ENCODE data around the gene CREG1.
"Not testable (repeated sequence)": the region's sequence is repeated elsewhere in the genome, so short reads cannot be mapped to it uniquely, and the experiment has no call there.

CREG1 gene

DNA sequence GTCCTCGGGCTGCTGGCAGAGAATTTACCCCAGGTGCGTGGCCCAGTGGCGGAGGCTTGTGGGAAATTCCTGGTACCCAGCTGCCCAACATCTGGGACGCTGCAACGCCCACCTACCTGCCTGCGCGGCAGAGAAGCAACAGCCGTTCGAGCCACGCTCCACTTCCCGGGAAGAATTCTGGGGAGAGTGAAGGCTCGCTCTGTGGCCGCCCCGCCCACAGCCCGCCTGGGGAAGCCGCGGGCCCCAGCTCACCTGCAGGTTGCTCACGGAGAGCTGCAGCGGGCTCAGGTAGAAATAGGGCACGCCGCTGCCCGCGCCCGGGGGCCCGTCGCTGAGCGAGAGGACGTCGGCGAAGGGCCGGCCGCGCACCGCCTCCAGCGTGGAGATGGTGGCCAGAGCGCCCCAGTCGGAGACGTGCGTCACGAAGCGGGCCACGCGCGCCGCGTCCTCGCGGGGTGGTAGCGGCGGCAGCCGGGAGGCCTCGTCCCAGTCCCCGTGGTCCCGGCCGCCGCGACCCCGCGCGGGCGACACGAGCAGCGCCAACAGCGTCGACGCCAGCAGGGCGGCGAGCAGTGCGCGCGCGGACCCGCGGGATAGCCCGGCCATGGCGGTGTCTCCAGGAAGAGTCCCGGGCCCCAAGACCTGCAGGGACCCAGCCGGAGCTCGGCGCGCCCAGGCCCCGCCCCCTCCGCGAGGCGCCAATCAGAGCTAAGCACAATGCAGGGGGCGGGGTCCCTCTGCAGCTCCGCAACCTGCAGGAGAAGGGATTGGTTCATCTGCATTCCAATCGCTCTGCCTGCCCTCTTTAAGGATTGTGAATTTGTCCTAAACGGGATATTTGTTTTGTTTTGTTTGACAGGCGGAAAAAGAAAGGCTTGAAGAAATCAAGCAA is at the start of gene CREG1:
Gene CREG1 (minus strand): TSS at position 627 of the 892 bp plus-strand sequence.
- peak; percentile 91 to 92 for DNase-seq

GRCh38 chr1:167602840-167603239 is 49.3 kb upstream of the CREG1 start:
- DNase-seq, result no peak

DNA sequence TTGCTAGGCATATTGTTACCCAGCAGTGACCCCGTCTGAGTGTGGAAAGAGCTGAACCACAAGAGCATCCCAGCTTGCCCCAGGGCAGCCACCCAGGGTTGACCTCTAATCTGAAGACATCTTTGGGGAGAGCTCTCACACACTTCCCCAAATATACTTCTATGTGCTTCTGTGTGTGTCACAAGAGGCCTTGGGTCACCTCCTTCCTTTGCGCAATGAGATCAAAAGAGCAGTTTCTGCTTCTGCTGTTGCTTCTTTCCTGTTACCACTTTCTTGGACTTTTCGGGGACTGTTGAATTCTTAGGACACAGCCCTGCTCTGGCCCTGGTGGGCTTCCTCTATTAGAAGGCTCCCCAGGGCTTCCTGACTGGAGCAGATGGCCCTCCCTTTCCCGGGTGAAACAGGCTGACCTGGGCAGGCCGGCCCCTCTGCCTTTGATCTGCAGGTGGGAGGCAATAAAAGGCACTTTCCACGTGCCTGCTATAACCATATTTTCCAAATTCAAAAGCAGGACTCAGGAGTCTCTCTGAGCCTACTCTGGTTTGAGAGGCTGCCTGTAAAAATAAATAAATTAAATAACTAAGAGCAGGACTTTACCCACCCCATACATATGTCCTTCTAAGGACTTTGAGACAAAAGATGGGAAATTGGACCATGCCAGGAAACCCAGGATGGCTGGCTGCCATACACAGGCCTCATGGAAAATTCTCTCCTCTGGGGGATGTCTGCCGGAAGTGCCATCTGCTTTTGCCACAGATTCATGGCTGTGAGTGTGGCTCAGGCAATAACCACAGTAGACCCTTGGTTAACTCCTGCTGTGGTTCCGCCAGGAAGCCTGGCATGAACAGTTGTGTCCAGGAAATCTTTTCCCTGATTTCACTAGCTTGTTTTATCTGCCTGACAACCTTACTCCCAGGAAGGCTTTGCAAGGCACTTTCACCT is 48.2 kb upstream of the CREG1 start:
- DNase-seq, result peak in 1 of 2 experiments; percentile 24

DNA sequence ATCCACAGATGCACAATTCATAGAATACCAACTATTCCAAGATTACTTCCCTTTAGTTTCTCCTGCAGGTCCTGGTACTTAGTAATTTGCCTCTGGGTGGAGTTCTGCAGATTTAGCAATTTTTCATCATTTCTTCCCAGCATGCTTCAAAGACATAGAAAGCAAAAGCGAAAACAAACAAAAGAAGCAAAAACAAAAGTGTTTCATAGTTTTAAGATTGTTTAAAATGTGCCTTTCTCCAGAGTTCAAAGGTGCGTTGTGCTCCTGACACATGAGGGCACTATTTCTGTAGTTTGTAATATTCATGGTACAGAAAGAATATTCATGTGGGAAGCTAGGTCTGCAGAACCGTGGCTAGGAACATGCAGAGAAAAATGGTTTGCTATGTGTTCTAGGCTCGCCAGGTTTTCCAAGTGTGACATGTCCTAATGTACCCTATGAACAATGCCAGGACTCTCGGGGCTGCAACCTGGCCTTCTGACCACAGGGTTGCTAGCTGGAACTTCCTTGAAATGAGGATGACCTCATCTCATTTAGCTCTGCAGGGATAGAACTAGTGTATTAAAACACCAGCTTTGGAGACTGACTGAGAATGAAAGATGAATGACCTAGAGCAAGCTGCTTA is 46.5 kb upstream of the CREG1 start:
- DNase-seq, result peak; percentile 26 to 40

GRCh38 chr1:167594822-167595221 is 41.3 kb upstream of the CREG1 start:
- no peak for DNase-seq

DNA sequence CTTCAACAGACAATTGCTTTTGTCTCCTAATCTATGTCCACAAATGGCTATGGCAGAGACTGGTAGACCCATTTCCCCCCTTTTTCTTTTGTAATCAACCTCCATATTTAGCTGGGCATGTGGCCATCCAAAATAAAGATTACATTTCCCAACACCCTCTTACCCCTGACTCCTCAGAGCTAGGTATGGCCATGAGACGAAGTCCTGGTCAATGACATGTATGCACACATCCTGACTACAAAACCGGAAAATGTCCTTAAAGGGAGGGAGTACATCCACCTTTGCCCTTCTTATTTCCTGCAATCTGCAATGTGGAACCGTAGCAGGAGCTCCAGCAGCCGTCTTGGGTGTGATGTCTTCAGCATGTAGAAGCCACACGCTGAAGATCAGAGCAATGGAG is 40.3 kb upstream of the CREG1 start:
- DNase-seq, result no peak

GRCh38 chr1:167592475-167592874 is 38.9 kb upstream of the CREG1 start:
- no peak for DNase-seq

DNA sequence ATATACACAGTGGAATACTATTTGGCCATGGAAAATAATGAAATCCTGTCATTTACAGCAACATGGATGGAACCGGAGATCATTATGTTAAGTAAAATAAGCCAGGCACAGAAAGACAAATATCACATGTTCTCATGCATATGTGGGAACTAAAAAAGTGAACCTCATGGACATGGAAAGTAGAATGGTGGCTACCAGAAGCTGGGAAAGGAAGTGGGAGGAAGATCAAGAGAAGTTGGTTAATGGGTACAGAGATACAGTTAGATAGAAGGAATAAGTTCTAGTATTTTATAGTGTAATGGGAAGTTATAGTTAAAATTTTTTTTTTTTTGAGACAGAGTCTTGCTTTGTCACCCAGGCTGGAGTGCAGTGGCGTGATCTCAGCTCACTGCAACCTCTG is 34.8 kb upstream of the CREG1 start:
- no peak for DNase-seq

GRCh38 chr1:167587872-167588271 is 34.3 kb upstream of the CREG1 start:
- no peak for DNase-seq

DNA sequence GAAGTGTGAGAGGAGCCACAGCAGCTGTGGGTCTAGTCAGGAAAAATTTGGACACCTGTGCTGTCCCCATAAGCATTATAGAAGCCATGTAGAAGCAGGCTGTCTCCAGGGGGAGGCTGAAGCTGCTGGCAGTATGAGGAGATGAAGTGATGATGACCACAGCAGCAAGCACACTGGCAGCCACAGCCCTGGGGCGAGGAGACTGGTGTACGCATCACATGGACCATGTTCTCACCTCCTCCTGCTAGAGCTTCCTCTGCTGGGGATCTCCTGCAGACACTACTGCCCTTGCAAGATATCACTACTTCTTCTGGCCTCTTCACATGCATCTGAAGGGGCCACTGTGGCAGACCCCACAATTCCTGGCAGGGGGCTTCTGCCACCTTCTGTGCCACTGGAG is 33.8 kb upstream of the CREG1 start:
- DNase-seq, result no peak

GRCh38 chr1:167584581-167584980 is 31.0 kb upstream of the CREG1 start:
- DNase-seq, result no peak

DNA sequence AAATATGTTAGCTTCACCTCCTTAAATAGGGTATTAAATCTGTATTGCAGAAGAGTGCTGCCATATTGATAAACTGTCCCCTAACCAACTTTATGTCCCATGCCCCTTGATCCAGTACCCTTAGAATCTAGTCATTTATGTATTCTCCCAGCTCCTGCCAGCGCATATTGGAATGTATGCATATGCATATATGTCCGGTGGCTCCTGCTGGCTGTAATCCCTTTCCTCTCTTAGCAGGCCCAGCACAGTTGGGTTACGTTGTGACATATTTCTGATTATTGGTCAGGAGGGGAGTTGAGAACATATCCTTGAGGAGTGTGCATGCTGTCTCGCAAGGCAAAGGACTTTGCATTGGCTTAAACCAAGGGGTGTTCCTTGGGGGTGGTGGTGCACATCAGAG is 29.2 kb upstream of the CREG1 start:
- DNase-seq, result no peak

DNA sequence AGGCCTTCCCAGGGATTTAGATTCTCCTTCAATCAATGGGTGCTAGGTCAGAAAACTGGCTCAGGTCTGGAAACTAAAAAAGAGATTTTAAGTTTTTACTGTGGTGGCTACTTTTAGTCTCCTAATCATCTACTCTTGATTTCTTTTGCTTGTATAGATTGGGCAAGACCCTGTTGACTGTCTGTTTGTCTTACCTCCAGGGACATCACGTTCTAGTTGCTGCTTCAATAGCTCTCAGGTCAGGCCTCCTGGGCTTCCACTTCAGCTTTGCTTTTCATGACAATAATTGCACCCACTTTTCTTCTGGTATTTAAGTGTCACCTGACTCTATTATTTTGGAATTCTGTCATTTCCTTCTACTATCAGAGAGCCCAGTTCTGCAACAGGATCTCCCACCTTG is 28.5 kb upstream of the CREG1 start:
- DNase-seq, result no peak

GRCh38 chr1:167579986-167580385 is 26.4 kb upstream of the CREG1 start:
- DNase-seq, result no peak

GRCh38 chr1:167578939-167579521 is 25.5 kb upstream of the CREG1 start:
- no peak for DNase-seq

DNA sequence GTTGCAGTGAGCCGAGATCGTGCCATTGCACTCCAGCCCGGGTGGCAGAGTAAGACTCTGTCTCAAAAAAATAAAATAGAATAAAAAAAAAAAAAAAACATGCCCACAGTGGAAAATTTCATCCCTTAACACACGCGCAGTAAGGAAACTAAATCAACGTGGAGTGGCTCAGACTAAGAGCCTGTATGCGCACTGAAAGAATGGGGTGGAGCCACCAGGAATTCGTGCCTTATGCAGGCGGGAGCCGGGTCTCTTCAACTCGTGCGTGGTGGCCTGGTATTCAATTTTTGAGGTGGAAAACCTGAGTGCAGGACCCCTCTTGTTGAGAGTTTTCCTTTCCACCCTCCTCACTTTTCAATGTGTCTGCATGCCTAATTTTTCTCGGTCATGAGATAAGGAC is 22.1 kb upstream of the CREG1 start:
- no peak for DNase-seq

GRCh38 chr1:167573035-167573434 is 19.5 kb upstream of the CREG1 start:
- no peak for DNase-seq

DNA sequence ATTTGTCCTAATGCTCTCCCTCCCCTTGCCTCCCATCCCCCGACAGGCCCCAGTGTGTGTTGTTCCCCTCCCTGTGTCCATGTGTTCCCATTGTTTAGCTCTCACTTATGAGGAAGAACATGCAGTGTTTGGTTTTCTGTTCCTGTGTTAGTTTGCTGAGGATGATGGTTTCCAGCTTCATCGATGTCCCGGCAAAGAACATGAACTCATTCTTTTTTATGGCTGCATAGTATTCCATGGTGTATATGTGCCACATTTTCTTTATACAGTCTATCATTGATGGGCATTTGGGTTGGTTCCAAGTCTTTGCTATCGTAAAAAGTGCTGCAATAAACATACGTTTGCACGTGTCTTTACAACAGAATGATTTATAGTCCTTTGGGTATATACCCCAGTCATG is 17.1 kb upstream of the CREG1 start:
- DNase-seq, result not testable (repeated sequence)

DNA sequence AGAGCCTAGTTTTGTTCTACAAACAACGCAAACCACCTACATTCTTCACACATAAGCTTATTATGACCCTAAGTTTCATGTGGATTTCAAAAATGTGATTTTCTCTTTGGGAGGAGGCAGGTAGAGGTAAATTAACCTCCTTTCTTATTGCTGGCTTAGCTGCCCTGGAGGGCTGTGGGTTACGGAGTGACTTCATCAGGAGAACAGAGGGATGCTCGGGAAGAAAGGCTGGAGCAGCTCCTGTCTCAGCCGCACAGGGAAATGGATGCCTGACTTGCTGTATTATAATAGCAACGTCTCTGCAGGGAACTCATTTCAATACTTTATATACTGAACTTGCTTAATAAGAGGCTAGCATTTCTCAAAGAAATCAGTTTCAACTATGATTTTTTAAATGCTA is 14.1 kb upstream of the CREG1 start:
- no peak for DNase-seq

DNA sequence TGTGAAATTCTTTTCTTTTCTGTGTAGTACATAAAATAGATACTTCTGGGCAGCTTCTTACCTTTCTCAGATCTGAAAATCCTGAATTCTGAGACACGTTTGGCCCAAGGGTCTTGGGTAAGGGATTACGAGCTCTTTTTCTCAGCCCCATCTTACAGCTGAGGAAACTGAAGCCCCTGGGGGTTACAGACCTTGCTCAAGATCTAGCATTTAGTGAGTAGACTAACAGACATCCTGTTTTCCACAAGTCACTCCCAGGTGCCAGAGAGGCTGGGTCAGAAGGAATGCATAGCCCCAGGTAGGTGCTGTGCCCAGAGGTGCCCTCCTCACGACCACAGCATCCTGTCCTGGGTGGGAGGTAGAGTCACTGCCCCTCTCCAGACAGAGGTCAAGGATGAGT is 13.2 kb upstream of the CREG1 start:
- no peak for DNase-seq

- no peak for DNase-seq
These were observed 12.4 kb upstream of the CREG1 start for GRCh38 chr1:167565922-167566321.

DNA sequence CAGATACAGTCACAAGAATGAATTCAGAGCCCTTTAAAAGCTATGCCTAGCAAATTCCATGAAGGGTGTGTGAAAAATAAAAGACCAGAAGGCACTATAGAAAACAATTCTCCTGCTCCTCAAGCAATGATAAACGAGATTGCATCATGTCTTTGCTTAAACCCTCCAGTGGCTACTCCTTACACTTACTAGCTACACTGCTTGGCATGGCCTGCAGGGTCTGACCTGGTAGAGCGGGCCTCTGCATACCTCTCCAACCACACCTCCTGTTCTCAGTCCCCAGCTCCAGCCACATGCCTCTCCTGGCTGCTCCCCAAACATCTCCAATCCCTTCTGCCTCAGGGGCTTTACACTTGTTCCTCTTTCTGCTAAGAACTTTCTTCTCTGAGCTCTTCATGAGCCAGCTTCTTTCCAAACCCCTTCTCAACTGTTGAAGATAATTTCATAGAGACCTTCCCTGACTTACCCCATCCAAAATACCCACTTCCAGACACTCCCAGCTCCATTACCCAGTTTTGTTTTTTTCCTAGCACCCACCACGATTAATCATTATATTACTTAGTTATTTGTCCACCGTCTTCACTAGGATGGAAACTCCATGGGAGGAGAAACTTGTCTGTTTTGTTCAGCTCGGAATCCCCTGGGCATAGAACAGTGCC is 11.2 kb upstream of the CREG1 start:
- DNase-seq, result no peak

Measured in activated CD4-positive, alpha-beta T cell treated with anti-CD3 and anti-CD28 coated beads, Interleukin-2, amount 50 U/mL, for 48 hours (primary cell).